Medulla oblongata (tissue), 1 donor: Measurements from ENCODE around the gene HORMAD2.

ENCODE experiments used
- DNase-seq: peaks from one replicate; pipeline ENCODE4 v3.0.0-alpha.2; 2015; ENCODE audit errors: extremely low spot score

HORMAD2 gene

GRCh38 chr22:30079952-30080533 lies at the start of gene HORMAD2:
HORMAD2 (plus strand) TSS chr22:30080464; CDS start chr22:30093953, 13,489 bp downstream.
- peak; percentile 66 for DNase-seq

GRCh38 chr22:30031328-30031727 lies 48.9 kb upstream of the HORMAD2 start:
- DNase-seq: no peak

GRCh38 chr22:30031764-30032455 lies 48.4 kb upstream of the HORMAD2 start:
- DNase-seq: no peak

- DNase-seq: no peak
Observed at GRCh38 chr22:30033137-30033536, 47.1 kb upstream of the HORMAD2 start.

- DNase-seq: no peak
Observed at GRCh38 chr22:30033901-30034300, 46.4 kb upstream of the HORMAD2 start.

- no peak for DNase-seq
Observed at GRCh38 chr22:30036656-30037055, 43.6 kb upstream of the HORMAD2 start.

- no peak for DNase-seq
Observed at GRCh38 chr22:30038219-30038618, 42.0 kb upstream of the HORMAD2 start.

- DNase-seq: no peak
Observed at GRCh38 chr22:30040499-30041260, 39.6 kb upstream of the HORMAD2 start.

- no peak for DNase-seq
Observed at GRCh38 chr22:30041475-30041874, 38.8 kb upstream of the HORMAD2 start.

GRCh38 chr22:30041881-30042280 lies 38.4 kb upstream of the HORMAD2 start:
- DNase-seq: no peak

GRCh38 chr22:30043161-30043560 lies 37.1 kb upstream of the HORMAD2 start:
- DNase-seq: no peak

- no peak for DNase-seq
Observed at GRCh38 chr22:30044369-30044768, 35.9 kb upstream of the HORMAD2 start.

GRCh38 chr22:30044881-30045493 lies 35.3 kb upstream of the HORMAD2 start:
- DNase-seq: no peak

- DNase-seq: no peak
Observed at GRCh38 chr22:30045494-30045887, 34.8 kb upstream of the HORMAD2 start.

- no peak for DNase-seq
Observed at GRCh38 chr22:30045901-30046715, 34.2 kb upstream of the HORMAD2 start.

GRCh38 chr22:30046716-30047363 lies 33.4 kb upstream of the HORMAD2 start:
- no peak for DNase-seq

- DNase-seq: peak; percentile 25
Observed at GRCh38 chr22:30047364-30047738, 32.9 kb upstream of the HORMAD2 start.

GRCh38 chr22:30048681-30049080 lies 31.6 kb upstream of the HORMAD2 start:
- DNase-seq: no peak

- DNase-seq: no peak
Observed at GRCh38 chr22:30054067-30054763, 26.0 kb upstream of the HORMAD2 start.

- DNase-seq: no peak
Observed at GRCh38 chr22:30054764-30055069, 25.5 kb upstream of the HORMAD2 start.

- DNase-seq: no peak
Observed at GRCh38 chr22:30056015-30056414, 24.2 kb upstream of the HORMAD2 start.
